IPS-NIHi7 (cell line): ENCODE results near the gene MED20.

Experiments
- DNase-seq: peaks from one replicate; pipeline ENCODE4 v3.0.0; 2012; ENCODE audit warnings: mixed read lengths; ENCODE audit errors: extremely low spot score

The MED20 gene

DNA sequence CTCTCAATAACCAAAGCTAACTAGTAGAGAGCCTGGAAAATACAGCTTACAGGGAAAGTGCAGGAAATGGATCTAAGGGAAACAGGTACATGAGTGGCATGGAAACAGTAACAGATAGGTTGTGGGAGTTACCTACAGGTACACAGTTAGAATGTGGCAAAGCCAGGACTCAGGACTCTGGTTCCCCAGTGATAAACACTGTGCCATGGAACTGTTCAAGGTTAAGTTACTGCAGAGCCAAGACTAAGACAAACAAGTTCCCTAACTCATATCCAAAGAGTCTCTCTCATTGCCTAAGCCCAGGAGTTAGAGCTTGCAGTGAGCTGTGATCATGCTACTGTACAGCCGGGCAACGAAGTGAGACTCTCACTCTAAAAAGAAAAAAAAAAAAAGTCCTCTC, 6.6 kb downstream of the MED20 start:
- DNase-seq = no peak

DNA sequence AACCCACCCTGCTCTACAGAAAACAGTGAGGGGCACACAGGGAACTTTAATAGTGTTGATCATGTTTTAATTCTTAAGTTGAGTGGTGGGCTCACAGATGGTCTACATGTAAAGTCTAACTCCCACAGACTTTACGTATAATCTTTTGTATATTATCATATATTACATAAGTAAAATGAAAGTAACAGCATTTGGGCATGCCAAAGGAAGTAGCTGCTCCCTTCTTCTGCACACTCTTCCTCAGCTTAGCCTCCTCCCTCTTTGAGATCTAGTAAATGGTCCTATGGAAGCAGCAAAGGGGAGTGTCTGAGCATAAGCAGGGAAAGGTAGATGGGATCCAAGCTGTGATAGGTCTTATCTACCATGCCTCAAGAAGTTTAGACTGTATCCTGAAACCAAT, 11.2 kb downstream of the MED20 start:
- no peak for DNase-seq

DNA sequence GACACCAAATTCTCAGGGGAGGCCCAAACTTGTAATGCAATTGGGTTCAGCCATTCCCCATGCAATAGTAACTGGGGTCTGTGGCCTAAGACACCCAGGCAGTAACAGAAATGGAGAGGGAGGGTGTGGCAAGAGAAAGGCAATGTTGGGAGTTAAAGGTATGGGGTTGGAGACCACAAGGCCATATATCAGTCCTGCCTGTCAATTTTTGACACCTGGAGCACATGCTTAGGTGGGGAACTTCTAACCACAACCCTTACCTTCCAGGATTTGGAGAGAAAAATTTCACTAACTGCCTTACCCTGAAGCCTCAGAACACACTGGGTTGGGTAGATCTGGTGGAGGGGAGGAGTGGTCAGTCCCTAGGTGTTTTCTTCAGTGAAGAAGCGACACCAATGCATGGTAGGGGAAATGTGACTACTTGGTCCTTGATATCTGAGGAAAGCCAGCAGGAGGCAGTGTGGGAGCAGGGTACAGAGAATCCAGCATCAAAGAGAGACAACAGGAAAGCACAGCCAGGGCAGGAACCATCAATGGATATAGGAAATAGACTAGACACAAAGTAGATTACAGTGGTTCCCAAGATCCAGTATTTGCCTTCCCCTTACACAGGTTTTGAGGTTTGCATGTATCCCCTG, 18.9 kb downstream of the MED20 start:
- peak; percentile 58 for DNase-seq

DNA sequence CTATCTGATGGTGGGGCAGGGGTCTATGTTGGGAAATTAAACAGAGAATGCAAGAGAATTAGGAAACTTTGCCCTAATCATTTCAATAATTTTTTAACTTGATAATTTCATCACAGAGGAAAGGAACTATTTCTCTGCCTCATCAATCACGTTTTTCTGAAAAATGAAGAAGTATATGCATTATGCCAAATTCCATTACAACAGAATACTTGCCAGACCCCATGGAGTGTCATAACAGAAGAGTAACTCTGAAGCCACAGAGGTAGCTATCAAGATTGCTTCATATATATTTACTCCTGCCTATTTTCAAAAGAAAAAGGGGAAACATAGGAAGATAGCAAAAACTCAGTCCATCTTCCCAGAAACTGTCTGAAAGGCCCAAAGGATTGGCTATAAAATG, 20.1 kb downstream of the MED20 start:
- DNase-seq = no peak

DNA sequence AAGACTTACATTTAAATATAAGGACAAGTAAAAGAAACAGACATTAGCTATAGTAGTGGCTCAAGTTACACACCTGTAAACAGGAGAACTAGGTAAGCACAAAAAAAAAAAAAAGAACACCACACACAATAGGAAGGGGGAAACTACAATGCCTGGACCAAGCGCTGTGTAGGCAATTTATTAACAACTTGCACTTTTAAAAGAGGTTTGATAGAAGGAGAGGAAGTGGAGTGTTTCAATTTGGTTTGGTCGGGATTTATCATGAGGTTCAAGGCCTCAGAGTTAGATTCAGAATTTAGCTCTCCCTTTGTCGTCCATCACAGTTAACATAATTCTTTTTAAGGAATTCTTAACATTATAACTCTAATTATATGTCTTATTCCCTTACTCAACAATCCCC, 24.7 kb downstream of the MED20 start:
- no peak for DNase-seq

DNA sequence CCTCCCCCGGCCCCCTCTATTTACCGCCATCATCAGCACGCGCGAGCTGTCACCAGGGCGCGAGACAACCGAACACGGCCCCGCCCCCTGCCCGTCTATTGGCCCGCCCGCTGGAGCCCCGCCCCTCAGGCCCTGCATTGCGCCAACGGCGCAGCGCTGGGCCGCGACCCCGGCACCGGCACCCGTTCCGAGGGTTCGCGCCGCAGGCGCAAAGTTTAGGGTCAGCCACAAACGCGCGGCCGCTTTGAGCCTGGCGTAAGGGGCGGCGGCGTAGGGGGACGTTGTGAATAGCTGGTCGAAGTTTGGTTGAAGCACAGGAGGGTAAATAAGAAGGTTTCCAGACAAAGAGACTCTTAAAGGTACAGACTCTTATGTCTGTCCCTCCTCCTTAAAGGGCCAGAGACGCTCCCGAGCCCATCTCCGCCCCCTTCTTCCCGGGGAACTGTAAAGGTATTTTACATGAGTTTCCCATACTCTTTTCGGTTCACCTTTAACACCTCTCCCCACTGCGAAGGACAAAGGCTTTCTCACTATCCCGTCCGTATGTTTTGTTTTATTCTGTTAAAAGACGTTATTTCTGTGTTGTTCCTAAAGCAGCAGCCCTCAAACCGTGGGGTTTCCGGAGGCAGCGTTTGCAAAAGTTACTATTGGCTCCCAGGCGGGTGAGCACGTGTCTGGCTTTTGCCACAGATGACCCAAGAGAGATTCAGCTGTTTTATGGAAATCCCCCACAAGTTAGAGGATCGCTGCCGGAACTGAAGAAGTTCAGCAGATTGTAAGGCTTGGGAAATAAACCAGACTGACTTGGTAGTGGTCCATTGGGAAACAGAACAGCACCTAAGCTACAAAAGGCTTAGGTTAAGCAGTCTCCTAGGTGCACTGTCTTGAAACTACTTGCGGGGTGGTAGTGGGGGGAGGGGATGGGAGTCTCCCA, 25.4 kb downstream of the MED20 start, which contains the start of gene USP49:
Gene USP49, minus strand, starts transcription at position 76 of the 934 bp plus-strand sequence. CDS start 88,392 bp downstream, outside the sequence.
- peak; percentile 95 for DNase-seq

DNA sequence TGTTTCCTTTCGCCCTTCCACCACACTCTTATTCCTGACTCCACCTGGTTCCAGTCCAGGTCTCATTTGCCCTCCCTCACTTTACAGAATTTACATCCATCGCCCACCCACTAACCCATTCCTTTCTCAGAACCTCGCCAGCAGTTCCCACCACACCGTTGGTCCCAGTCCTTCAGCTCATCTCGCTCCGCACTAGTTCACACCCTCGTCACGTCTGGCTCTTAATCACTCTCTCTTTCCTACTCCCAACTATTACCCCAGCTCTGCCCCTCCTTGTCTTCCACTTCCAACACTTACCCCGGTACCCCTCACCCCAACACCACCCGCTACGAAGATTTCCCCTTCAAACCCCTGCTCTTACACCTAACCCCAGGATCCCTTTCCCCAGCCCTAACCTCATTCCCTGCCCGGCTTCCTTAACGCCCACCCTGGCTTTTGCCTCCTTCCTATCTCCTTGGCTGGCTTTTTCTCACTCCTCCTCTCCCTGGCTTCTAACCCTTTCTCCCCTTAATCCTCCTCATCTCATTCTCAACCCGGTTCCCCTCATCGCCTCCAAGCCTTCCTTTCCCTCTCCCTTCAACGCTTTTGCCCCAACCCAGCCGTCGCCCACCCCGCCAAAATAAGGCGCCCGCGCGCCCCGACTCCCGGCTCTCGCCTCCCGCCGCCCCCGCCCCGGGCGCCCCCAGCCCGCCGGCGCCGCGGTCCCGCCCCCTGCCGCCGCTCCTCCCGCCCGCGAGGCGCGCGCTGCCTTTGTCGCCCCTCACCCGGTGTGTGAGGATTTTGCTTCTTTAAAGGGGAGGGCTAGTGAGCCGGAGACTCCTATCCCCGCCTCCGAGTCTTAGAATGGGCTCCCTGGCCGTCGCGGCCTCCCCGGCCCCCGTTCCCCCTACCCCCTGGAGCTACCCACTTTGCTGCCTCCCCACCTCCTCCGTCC, 26.3 kb downstream of the MED20 start:
- no peak for DNase-seq

DNA sequence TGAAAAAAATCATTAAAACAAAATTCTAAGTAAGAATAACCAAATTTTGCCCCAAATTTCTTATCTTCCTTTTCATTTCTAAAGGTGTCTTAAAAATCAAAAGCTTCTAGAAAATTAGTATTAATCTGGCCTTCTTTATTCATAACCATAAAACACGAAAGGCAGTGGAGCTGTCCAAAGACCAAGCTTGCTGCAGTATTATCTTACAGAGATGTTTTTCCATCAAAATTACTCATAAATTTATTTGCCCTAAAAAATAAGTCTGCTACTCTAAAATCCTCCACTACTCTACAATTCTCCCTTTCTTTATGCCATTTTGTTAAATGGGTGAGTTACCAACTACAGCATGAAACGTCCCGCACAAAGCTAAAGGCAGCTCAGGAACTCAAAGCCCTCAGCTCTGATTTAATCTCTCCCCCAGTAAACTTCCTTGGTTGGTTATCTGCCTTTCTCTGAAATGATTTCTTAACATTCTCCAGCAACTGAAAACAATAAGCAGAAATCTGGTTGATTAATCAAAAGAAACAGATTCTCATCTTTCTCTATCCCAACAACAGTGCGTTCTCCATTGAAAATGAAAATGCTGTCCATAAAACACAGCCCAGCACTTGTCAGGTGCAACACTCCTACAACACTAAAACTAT, 27.9 kb downstream of the MED20 start:
- DNase-seq = no peak

DNA sequence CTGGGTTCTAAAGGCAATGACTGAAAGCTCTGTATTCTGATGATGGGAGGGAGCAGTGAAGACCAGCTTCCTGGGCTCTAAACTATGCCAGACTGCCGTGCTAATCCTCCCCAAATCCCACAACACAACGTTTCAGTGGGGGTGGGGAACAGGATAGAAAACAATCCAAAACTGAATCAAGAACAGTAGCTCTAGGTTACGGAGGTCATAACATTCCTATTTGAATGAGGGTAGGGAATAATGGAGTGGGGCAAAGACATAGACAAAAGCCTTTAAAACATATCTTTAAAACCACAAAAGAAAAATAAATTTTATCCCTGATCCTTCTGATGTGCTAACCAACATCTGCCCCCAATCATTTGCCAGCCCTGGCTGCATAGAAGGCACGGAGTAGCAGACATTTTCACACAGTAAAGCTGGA, 33.6 kb downstream of the MED20 start:
- DNase-seq = no peak

DNA sequence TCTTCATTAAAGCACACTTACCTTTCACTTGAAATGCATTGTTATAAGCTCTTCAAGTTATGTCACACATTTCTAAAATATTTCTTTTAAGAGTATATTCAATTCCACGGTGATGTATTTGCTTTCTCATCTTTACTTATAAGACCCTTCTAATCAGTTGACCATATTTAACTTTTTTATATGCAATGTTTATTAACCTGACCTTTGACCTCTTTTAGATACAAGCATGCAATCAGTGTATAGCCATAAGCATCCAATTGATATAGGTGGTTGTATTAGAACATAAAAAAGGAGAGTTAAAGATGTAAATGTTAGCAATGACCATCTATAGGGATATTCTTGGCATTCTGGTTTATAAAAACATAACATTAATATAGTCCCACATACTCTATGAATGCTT, 35.0 kb downstream of the MED20 start:
- DNase-seq = no peak

DNA sequence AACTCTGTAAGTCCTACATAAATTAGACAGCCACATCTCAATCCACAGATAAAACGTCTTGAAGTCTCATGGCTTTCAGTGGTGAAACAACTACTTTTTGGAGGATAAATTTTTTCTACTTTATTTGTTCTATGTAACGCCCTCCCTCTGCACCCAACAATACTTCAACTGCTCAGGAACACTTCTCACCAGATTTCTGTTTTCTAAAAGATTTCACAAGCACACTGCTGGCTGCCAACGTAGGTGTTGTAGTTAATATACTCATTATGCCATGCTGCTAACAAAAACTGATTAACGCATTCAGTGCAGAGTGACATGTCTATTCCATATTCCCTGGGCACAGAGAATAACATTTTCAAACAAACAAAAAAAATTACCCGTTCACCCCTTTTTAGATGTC, 36.0 kb downstream of the MED20 start:
- DNase-seq = no peak

DNA sequence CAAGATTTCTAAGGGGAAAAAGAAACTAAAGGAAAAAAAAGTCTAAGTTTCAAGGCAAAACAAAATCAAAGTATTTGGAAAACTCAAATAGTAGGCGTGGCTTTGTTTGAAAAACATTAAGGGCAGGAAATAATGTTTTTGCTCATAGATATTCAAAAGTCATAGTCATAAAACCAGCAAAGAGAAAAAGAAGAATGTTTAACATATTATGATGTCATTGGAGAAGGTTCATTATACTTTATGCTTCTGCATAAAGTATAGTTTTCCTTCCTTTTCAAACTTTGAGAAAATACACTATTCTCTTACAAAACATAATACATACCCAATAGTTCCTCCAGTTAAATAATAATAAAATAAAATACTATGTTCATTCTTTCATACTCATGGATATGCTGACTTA, 39.4 kb downstream of the MED20 start:
- DNase-seq = no peak

DNA sequence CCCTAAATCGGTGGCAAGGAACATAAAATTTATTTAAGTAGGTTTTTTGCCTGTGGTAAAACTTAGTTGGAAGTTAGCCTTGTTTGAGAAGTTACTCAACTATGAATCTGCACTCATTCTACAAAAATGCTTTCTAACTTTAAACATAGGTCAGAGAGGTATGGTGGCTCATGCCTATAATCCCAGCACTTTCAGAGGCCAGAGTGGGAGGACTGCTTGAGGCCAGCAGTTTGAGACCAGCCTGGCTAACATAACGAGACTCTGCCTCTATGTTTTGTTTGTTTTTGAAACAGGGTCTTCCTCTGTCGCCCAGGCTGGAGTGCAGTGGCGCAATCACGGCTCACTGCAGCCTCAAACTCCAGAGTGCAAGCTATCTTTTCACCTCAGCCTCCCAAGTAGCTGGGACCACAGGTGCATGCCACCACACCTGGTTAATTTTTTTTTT, 42.0 kb downstream of the MED20 start:
- DNase-seq = no peak

DNA sequence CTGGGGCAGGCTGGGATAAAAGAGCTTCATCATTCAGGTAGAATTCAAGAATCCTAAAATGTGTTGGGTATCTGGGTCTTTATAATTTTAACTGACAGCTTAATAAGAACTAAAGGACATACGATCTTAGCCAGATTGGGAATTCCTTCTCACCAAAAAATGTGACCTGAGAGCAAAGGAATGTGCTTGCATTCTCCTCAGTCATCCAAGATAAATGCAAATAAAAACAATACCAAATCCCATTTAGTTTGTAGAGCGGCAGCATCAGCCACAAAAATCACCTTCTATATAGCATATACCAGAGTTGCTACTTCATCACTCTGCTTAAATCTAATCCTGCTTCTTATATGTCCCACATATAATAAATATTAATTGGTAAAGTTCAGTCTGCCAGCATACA, 42.7 kb downstream of the MED20 start:
- no peak for DNase-seq

DNA sequence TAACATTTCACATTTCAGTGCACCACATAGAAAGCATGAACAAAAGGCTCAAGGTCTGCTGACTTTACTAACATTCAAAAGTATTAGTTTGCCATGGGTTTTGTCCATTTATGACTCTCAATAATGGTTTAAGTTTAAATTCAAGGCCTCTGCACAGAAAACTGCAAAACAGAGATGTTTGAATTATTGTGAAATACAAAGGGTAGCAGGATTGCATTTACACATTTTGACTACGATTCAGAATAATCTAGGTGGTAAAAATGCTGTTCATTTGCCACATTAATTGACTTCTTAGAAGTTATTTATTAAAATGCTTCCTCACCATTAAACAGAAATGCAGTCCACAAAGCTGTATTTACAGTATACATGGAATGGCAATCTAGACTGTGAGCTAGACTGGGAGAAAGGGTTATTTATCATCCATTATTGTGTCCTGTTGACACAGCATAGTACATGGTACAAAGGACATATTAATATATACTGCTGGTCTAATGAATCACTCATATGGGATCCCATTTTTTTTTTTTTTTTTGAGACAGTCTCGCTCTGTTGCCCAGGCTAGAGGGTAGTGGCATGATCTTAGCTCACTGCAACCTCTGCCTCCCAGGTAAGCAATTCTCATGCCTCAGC, 43.8 kb downstream of the MED20 start:
- DNase-seq = no peak

DNA sequence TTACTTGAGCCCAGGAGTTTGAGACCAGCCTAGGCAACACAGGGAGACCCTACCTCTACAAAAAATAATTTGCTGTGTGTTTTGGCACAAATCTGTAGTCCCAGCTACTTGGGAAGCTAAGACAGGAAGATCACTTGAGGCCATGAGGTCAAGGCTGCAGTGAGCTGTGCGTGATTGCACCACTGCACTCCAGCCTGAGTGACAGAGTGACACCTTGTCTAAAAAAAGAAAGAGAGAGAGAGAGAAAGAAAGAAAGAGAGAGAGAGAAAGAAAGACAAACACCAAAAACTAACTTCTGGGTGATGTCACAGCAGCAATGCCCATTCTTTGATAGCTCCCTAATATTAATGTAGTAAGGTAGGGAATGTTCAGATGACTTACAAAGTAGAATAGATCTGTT, 46.2 kb downstream of the MED20 start:
- DNase-seq = no peak

DNA sequence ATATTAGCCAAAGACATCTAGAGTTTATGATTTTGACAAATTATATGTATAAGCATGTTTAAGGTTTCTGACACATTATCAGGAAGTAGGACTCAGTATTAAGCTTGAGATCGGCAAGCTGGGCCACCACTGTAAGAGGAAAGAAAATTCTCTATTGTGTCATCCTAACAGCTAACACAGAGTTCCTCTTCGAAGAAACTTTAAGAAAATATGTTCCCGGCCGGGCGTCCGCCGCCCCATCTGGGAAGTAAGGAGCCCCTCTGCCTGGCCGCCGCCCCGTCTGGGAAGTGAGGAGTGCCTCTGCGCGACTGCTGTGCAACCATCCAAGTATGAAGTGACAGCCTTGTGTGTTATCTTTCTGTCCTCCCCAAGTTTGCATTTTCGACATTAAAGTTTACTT, 48.8 kb downstream of the MED20 start:
- DNase-seq = no peak

DNA sequence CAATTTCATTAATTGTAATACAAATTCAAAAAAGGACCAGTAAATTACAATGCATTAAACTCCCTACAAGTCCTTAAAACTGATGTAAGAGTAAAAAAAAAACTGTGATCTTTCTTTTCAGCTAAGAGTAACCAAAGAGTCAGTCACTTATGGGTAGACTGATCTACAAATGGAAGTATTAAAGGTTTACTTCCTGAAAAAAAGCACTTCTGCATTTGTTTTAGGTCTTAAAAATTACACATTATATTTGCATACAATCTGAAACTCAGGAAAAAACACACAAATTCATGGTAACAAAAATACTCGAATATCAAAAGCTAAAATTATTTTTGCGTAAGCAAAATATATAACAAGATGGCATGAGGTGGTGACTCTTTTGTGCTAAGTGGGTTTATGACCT, 49.2 kb downstream of the MED20 start:
- no peak for DNase-seq

DNA sequence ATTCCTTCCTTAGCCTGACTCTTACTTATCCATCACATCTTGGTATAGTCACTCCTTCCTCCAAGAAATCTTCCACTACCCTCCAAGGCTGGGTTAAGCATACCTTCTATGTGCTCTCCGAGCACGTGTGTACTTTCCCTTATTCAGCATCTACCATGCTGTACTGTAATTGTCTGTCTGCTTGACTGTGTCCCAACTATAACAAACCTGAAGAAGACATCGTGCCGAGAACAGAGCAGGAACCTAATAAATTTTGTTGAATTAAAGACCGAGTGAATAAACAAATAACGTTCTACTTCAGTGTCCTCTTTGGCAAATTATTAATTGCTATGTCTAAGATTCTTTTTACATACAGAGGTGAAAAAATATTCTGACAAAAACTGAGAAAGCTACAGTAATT, 61.6 kb downstream of the MED20 start:
- no peak for DNase-seq

DNA sequence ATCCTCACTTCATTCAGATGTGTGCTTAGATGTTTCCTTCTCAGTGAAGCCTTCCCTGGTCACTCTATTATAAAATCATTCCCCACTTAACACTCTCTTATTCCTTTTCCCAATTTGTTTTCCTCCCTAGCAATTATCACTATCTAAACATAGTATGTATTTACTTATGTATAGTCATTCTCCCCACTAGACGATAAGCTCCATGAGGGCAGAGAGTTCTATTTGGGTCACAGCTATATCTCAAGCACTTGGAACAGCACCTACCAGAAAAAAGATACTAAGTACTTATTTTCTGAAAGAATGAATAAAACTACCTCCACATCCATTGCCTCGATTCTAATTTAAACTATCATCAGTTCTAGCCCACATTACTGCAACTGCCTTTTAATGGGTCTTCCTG, 62.2 kb downstream of the MED20 start:
- no peak for DNase-seq
